Effector memory CD8-positive, alpha-beta T cell (primary cell): ENCODE results near the gene TNFRSF21.

ENCODE experiments used
- ATAC-seq: fragments of 150-1000 bp; cut with Tn5 transposase; replicated peaks from 2 replicates; pipeline ENCODE4 v1.10.0; 2021; ENCODE audit warnings: mild to moderate bottlenecking, moderate library complexity
- DNase-seq, 3 experiments: peaks; one replicate each; pipeline ENCODE4 v3.0.0; 2021
- H3K27ac Mint-ChIP-seq, 2 donors: one replicate each; pipeline ENCODE4 v1.8.0; 2022; ENCODE audit warnings: mild to moderate bottlenecking in 2 of 2, mixed read lengths in 2 of 2, moderate library complexity in 2 of 2
- H3K27me3 Mint-ChIP-seq, 2 donors: one replicate each; pipeline ENCODE4 v1.8.0; 2022; ENCODE audit warnings: mixed read lengths in 2 of 2
- H3K36me3 Mint-ChIP-seq: one replicate; pipeline ENCODE4 v1.8.0; 2022; ENCODE audit warnings: mild to moderate bottlenecking, moderate library complexity, mixed read lengths; ENCODE audit not compliant: insufficient read depth
- H3K4me1 Mint-ChIP-seq, 2 donors: one replicate each; pipeline ENCODE4 v1.8.0; 2022; ENCODE audit warnings: low read depth in 2 of 2, mixed read lengths in 2 of 2
- H3K4me3 Mint-ChIP-seq, 2 donors: one replicate each; pipeline ENCODE4 v1.8.0; 2022; ENCODE audit warnings: mild to moderate bottlenecking in 2 of 2, mixed read lengths in 2 of 2, moderate library complexity in 2 of 2
- H3K9me3 Mint-ChIP-seq, 2 donors: one replicate each; pipeline ENCODE4 v1.8.0; 2022; ENCODE audit warnings: mixed read lengths in 2 of 2

Gene TNFRSF21

GRCh38 chr6:47250302-47250701 is 59.4 kb downstream of the TNFRSF21 start:
- ATAC-seq (no peak), DNase-seq (no peak)
- H3K9me3 Mint-ChIP-seq: no peaks in the 10 kb centered on the region
- H3K4me1 Mint-ChIP-seq: no peaks in the 10 kb centered on the region
- no peaks in the 10 kb centered on the region for H3K36me3 Mint-ChIP-seq
- no peak overlapping the region for H3K27ac Mint-ChIP-seq
- no peaks in the 10 kb centered on the region for H3K27me3 Mint-ChIP-seq
- H3K4me3 Mint-ChIP-seq: no peak overlapping the region

GRCh38 chr6:47248446-47248845 is 61.3 kb downstream of the TNFRSF21 start:
- H3K36me3 Mint-ChIP-seq: no peaks in the 10 kb centered on the region
- no peaks in the 10 kb centered on the region for H3K4me1 Mint-ChIP-seq
- no peak overlapping the region for H3K27ac Mint-ChIP-seq
- ATAC-seq (no peak), DNase-seq (no peak)
- no peak overlapping the region for H3K4me3 Mint-ChIP-seq
- H3K27me3 Mint-ChIP-seq: no peaks in the 10 kb centered on the region
- H3K9me3 Mint-ChIP-seq: no peaks in the 10 kb centered on the region

- Mint-ChIP-seq H3K27ac (no peak overlapping the region), H3K36me3 (no peaks in the 10 kb centered on the region), H3K4me3 (no peak overlapping the region), H3K9me3 (no peaks in the 10 kb centered on the region), H3K27me3 (no peaks in the 10 kb centered on the region), H3K4me1 (no peaks in the 10 kb centered on the region)
- DNase-seq: no peak
- ATAC-seq: no peak
Measured at GRCh38 chr6:47247227-47247797, 62.4 kb downstream of the TNFRSF21 start.

GRCh38 chr6:47246551-47246950 is 63.2 kb downstream of the TNFRSF21 start:
- ATAC-seq (no peak), DNase-seq (no peak)
- H3K4me1 Mint-ChIP-seq: no peaks in the 10 kb centered on the region
- H3K27ac Mint-ChIP-seq: no peak overlapping the region
- H3K4me3 Mint-ChIP-seq: no peak overlapping the region
- peaks cover 0 to 2% of the 10 kb centered on the region in 2 donors for H3K9me3 Mint-ChIP-seq
- no peaks in the 10 kb centered on the region for H3K36me3 Mint-ChIP-seq
- H3K27me3 Mint-ChIP-seq: no peaks in the 10 kb centered on the region

GRCh38 chr6:47245745-47246371 is 63.8 kb downstream of the TNFRSF21 start:
- DNase-seq (no peak), ATAC-seq (no peak)
- Mint-ChIP-seq H3K27ac (no peak overlapping the region), H3K4me3 (no peak overlapping the region), H3K36me3 (no peaks in the 10 kb centered on the region), H3K27me3 (no peaks in the 10 kb centered on the region), H3K4me1 (no peaks in the 10 kb centered on the region), H3K9me3 (peaks cover 0 to 2% of the 10 kb centered on the region in 2 donors)

DNA sequence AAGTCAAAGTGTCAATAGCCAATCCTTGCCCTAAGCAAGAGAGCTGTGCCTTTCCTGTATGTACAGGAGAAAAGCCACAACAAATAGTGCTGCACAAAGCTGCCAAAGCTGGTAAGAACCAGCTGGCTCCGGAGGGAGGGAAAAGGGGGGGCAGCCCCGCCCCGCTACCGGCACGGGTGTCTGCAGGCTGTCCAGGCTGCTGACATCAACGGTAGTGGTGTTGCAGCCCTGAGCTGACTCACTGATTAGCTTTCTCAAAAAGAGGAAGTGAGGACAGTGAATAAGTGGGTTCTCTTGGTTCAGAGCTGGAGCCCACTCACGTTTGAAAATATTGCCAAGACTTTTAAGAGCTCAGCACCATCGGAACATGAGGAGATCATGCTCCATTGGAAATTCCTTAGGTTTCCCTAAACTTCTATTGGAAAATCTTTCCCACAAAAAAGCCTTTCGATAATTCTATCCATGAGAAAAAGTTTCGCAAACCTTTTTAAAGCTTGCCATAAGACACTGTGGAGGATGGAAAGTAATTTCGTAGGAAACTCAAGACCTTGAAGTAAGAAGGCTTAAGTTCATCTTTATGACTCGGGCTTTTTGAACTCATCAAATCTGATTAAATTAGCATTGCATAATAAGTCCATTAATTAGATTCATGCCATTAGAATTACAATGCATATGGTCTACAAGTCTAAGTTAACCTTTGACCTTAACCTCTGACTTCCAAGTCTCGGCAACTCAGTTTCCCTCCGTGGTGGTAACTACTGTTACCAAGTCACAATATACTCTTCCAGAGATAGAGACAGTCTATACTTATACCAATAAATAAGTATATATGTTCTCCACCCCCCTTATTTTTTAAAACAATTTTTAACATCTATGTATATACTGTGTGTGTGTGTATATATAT is 67.0 kb downstream of the TNFRSF21 start:
- H3K27ac Mint-ChIP-seq: no peak overlapping the region
- peaks cover 0 to 2% of the 10 kb centered on the region in 2 donors for H3K9me3 Mint-ChIP-seq
- DNase-seq (peak; percentile 4 to 14 (median 9)), ATAC-seq (peak; percentile 81)
- no peaks in the 10 kb centered on the region for H3K36me3 Mint-ChIP-seq
- no peak overlapping the region for H3K4me3 Mint-ChIP-seq
- H3K27me3 Mint-ChIP-seq: peaks cover 8 to 15% of the 10 kb centered on the region in 2 donors
- no peaks in the 10 kb centered on the region for H3K4me1 Mint-ChIP-seq

- H3K4me1 Mint-ChIP-seq: no peaks in the 10 kb centered on the region
- H3K27ac Mint-ChIP-seq: no peak overlapping the region
- H3K27me3 Mint-ChIP-seq: peaks cover 8 to 18% of the 10 kb centered on the region in 2 donors
- no peak for DNase-seq
- no peak overlapping the region for H3K4me3 Mint-ChIP-seq
- no peak for ATAC-seq
- H3K36me3 Mint-ChIP-seq: no peaks in the 10 kb centered on the region
- H3K9me3 Mint-ChIP-seq: peaks cover 0 to 2% of the 10 kb centered on the region in 2 donors
Measured at GRCh38 chr6:47241742-47242482, 67.8 kb downstream of the TNFRSF21 start.

GRCh38 chr6:47240277-47240890 is 69.3 kb downstream of the TNFRSF21 start:
- peaks cover 14 to 26% of the 10 kb centered on the region in 2 donors for H3K27me3 Mint-ChIP-seq
- H3K9me3 Mint-ChIP-seq: peaks cover 0 to 2% of the 10 kb centered on the region in 2 donors
- H3K4me1 Mint-ChIP-seq: no peaks in the 10 kb centered on the region
- no peak overlapping the region for H3K4me3 Mint-ChIP-seq
- DNase-seq (no peak), ATAC-seq (no peak)
- no peaks in the 10 kb centered on the region for H3K36me3 Mint-ChIP-seq
- no peak overlapping the region for H3K27ac Mint-ChIP-seq

GRCh38 chr6:47239546-47239945 is 70.2 kb downstream of the TNFRSF21 start:
- Mint-ChIP-seq H3K27ac (no peak overlapping the region), H3K4me3 (no peak overlapping the region), H3K36me3 (no peaks in the 10 kb centered on the region), H3K27me3 (peaks cover 17 to 26% of the 10 kb centered on the region in 2 donors), H3K4me1 (no peaks in the 10 kb centered on the region), H3K9me3 (peaks cover 0 to 3% of the 10 kb centered on the region in 2 donors)
- ATAC-seq (no peak), DNase-seq (no peak)

DNA sequence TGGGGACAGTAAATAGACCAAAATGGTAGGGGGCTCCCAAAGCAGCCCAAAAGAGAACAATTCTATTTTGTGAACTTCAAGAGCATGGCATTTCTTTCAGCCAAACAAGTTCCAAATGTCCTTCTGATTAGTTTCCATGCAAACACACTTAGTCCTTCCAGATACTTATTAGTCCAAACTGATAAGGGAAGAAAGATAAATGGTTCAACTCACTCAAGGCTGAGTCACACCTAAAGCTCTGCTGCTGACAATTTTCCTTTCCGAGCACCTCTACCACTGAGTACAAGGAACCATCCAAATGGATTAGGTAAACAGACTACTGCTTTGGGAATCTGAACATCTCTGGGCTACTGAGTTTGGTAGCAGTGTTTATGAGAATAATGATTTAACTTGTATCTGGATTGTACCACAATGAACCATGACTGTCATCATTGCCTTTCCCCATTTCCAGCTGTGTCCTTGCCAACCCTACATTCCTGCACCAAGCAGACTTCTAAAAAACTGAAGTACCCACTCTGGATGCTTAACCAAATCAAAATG is 71.2 kb downstream of the TNFRSF21 start:
- no peak for DNase-seq
- Mint-ChIP-seq H3K27me3 (peaks cover 17 to 26% of the 10 kb centered on the region in 2 donors), H3K4me1 (no peaks in the 10 kb centered on the region), H3K27ac (no peak overlapping the region), H3K4me3 (no peak overlapping the region), H3K36me3 (no peaks in the 10 kb centered on the region), H3K9me3 (peaks cover 0 to 3% of the 10 kb centered on the region in 2 donors)
- no peak for ATAC-seq

GRCh38 chr6:47237196-47237595 is 72.5 kb downstream of the TNFRSF21 start:
- Mint-ChIP-seq H3K27ac (no peak overlapping the region), H3K4me1 (no peaks in the 10 kb centered on the region), H3K36me3 (no peaks in the 10 kb centered on the region), H3K9me3 (peaks cover 0 to 3% of the 10 kb centered on the region in 2 donors), H3K27me3 (peaks cover 17 to 26% of the 10 kb centered on the region in 2 donors), H3K4me3 (no peak overlapping the region)
- no peak for ATAC-seq
- no peak for DNase-seq

GRCh38 chr6:47235964-47236760 is 73.5 kb downstream of the TNFRSF21 start:
- Mint-ChIP-seq H3K9me3 (peaks cover 0 to 1% of the 10 kb centered on the region in 2 donors), H3K36me3 (no peaks in the 10 kb centered on the region), H3K27me3 (peaks cover 17 to 26% of the 10 kb centered on the region in 2 donors), H3K27ac (no peak overlapping the region), H3K4me1 (no peaks in the 10 kb centered on the region), H3K4me3 (no peak overlapping the region)
- no peak for DNase-seq
- ATAC-seq: no peak
